Measurements from ENCODE around the gene PODNL1.

- TF ChIP-seq CTCF (conservative IDR thresholded peaks at IDR 0.05 in 1 of 2, IDR thresholded peaks at IDR 0.05 in 1 of 2; ENCODE audit: low read depth in 1 of 2, low read length in 2 of 2) = no peak
- TF ChIP-seq EZH2 (IDR thresholded peaks at IDR 0.05; ENCODE audit: low read length, missing control alignments) = no peak
These were observed 42.8 kb upstream of the PODNL1 start for GRCh38 chr19:13981021-13981420.

Data from fibroblast of lung (primary cell).